Measurements from ENCODE around the gene SRD5A3.
"Not testable (repeated sequence)": the region's sequence is repeated elsewhere in the genome, so short reads cannot be mapped to it uniquely, and the experiment has no call there.

The SRD5A3 gene

GRCh38 chr4:55358246-55358645, 12.2 kb downstream of the SRD5A3 start:
- Mint-ChIP-seq H3K9me3 (no peaks in the 10 kb centered on the region), H3K36me3 (peaks cover 6% of the 10 kb centered on the region), H3K4me3 (no peak overlapping the region)

GRCh38 chr4:55358668-55359067, 12.6 kb downstream of the SRD5A3 start:
- Mint-ChIP-seq H3K4me3 (no peak overlapping the region), H3K36me3 (peaks cover 5% of the 10 kb centered on the region), H3K27me3 (no peaks in the 10 kb centered on the region), H3K4me1 (no peaks in the 10 kb centered on the region), H3K9me3 (no peaks in the 10 kb centered on the region), H3K27ac (no peak overlapping the region)

More at GRCh38 chr4:55358246-55358645, 12.2 kb downstream of the SRD5A3 start:
- Mint-ChIP-seq H3K27ac (no peak overlapping the region), H3K4me1 (no peaks in the 10 kb centered on the region), H3K27me3 (no peaks in the 10 kb centered on the region)

GRCh38 chr4:55359397-55359916, 13.4 kb downstream of the SRD5A3 start:
- H3K9me3 Mint-ChIP-seq, result no peaks in the 10 kb centered on the region
- H3K4me1 Mint-ChIP-seq, result no peaks in the 10 kb centered on the region
- H3K27ac Mint-ChIP-seq, result no peak overlapping the region
- H3K27me3 Mint-ChIP-seq, result no peaks in the 10 kb centered on the region
- H3K4me3 Mint-ChIP-seq, result no peak overlapping the region
- peaks cover 3% of the 10 kb centered on the region for H3K36me3 Mint-ChIP-seq

- not testable (repeated sequence) for H3K27ac Mint-ChIP-seq, H3K36me3 Mint-ChIP-seq, H3K4me1 Mint-ChIP-seq, H3K4me3 Mint-ChIP-seq, H3K27me3 Mint-ChIP-seq, H3K9me3 Mint-ChIP-seq
Observed at GRCh38 chr4:55362938-55363337, 16.9 kb downstream of the SRD5A3 start.

- H3K27me3 Mint-ChIP-seq, result no peaks in the 10 kb centered on the region
- no peak overlapping the region for H3K27ac Mint-ChIP-seq
- H3K36me3 Mint-ChIP-seq, result no peaks in the 10 kb centered on the region
- H3K4me1 Mint-ChIP-seq, result no peaks in the 10 kb centered on the region
- no peak overlapping the region for H3K4me3 Mint-ChIP-seq
- no peaks in the 10 kb centered on the region for H3K9me3 Mint-ChIP-seq
Observed at GRCh38 chr4:55363691-55364351, 17.8 kb downstream of the SRD5A3 start.

GRCh38 chr4:55364691-55365344, 18.8 kb downstream of the SRD5A3 start:
- peak overlapping the region; percentile 55 for H3K27ac Mint-ChIP-seq
- no peaks in the 10 kb centered on the region for H3K9me3 Mint-ChIP-seq
- H3K4me1 Mint-ChIP-seq, result no peaks in the 10 kb centered on the region
- H3K36me3 Mint-ChIP-seq, result no peaks in the 10 kb centered on the region
- no peaks in the 10 kb centered on the region for H3K27me3 Mint-ChIP-seq
- H3K4me3 Mint-ChIP-seq, result no peak overlapping the region

- no peaks in the 10 kb centered on the region for H3K9me3 Mint-ChIP-seq
- no peaks in the 10 kb centered on the region for H3K4me1 Mint-ChIP-seq
- no peak overlapping the region for H3K27ac Mint-ChIP-seq
- H3K4me3 Mint-ChIP-seq, result no peak overlapping the region
- no peaks in the 10 kb centered on the region for H3K27me3 Mint-ChIP-seq
- H3K36me3 Mint-ChIP-seq, result no peaks in the 10 kb centered on the region
Observed at GRCh38 chr4:55365345-55365728, 19.3 kb downstream of the SRD5A3 start.

- H3K4me1 Mint-ChIP-seq, result no peaks in the 10 kb centered on the region
- no peaks in the 10 kb centered on the region for H3K27me3 Mint-ChIP-seq
- no peaks in the 10 kb centered on the region for H3K36me3 Mint-ChIP-seq
- no peaks in the 10 kb centered on the region for H3K9me3 Mint-ChIP-seq
- no peak overlapping the region for H3K27ac Mint-ChIP-seq
- no peak overlapping the region for H3K4me3 Mint-ChIP-seq
Observed at GRCh38 chr4:55366621-55367020, 20.6 kb downstream of the SRD5A3 start.

GRCh38 chr4:55367084-55367722, 21.2 kb downstream of the SRD5A3 start:
- Mint-ChIP-seq H3K27ac (no peak overlapping the region), H3K4me3 (no peak overlapping the region), H3K4me1 (no peaks in the 10 kb centered on the region), H3K27me3 (no peaks in the 10 kb centered on the region), H3K36me3 (no peaks in the 10 kb centered on the region), H3K9me3 (no peaks in the 10 kb centered on the region)

GRCh38 chr4:55369968-55370367, 23.9 kb downstream of the SRD5A3 start:
- H3K9me3 Mint-ChIP-seq, result no peaks in the 10 kb centered on the region

GRCh38 chr4:55372259-55372658, 26.2 kb downstream of the SRD5A3 start:
- no peaks in the 10 kb centered on the region for H3K27me3 Mint-ChIP-seq
- no peaks in the 10 kb centered on the region for H3K9me3 Mint-ChIP-seq
- no peaks in the 10 kb centered on the region for H3K36me3 Mint-ChIP-seq

More at GRCh38 chr4:55369968-55370367, 23.9 kb downstream of the SRD5A3 start:
- Mint-ChIP-seq H3K27ac (no peak overlapping the region), H3K27me3 (no peaks in the 10 kb centered on the region), H3K36me3 (no peaks in the 10 kb centered on the region), H3K4me1 (no peaks in the 10 kb centered on the region), H3K4me3 (no peak overlapping the region)

GRCh38 chr4:55373461-55373860, 27.4 kb downstream of the SRD5A3 start:
- Mint-ChIP-seq H3K4me3 (no peak overlapping the region), H3K27me3 (no peaks in the 10 kb centered on the region), H3K27ac (no peak overlapping the region), H3K9me3 (no peaks in the 10 kb centered on the region), H3K4me1 (no peaks in the 10 kb centered on the region), H3K36me3 (no peaks in the 10 kb centered on the region)

More at GRCh38 chr4:55372259-55372658, 26.2 kb downstream of the SRD5A3 start:
- Mint-ChIP-seq H3K4me1 (no peaks in the 10 kb centered on the region), H3K27ac (no peak overlapping the region), H3K4me3 (no peak overlapping the region)

- Mint-ChIP-seq H3K9me3 (no peaks in the 10 kb centered on the region), H3K4me1 (no peaks in the 10 kb centered on the region), H3K27me3 (peaks cover 1% of the 10 kb centered on the region), H3K36me3 (no peaks in the 10 kb centered on the region), H3K27ac (no peak overlapping the region), H3K4me3 (no peak overlapping the region)
Observed at GRCh38 chr4:55376698-55377097, 30.7 kb downstream of the SRD5A3 start.

GRCh38 chr4:55378617-55379467, 32.8 kb downstream of the SRD5A3 start:
- Mint-ChIP-seq H3K36me3 (no peaks in the 10 kb centered on the region), H3K27me3 (peaks cover 1% of the 10 kb centered on the region), H3K4me1 (no peaks in the 10 kb centered on the region), H3K4me3 (no peak overlapping the region), H3K27ac (no peak overlapping the region), H3K9me3 (no peaks in the 10 kb centered on the region)

- H3K9me3 Mint-ChIP-seq, result no peaks in the 10 kb centered on the region
- no peaks in the 10 kb centered on the region for H3K4me1 Mint-ChIP-seq
- peaks cover 1% of the 10 kb centered on the region for H3K27me3 Mint-ChIP-seq
- H3K36me3 Mint-ChIP-seq, result no peaks in the 10 kb centered on the region
- no peak overlapping the region for H3K4me3 Mint-ChIP-seq
- H3K27ac Mint-ChIP-seq, result no peak overlapping the region
Observed at GRCh38 chr4:55380576-55380975, 34.5 kb downstream of the SRD5A3 start.
